Smooth muscle cell (in vitro differentiated cells): Measurements from ENCODE around the gene SLC30A2. TPM values are rescaled to one million over a fixed set of nuclear protein-coding genes. Genes with fewer than 3 reads are reported as not detected.
A peak's percentile ranks its signal among the peaks of the same experiment; 100 is the strongest.

Source experiments
- DNase-seq: peaks from one replicate; lab custom pipeline; 2025; ENCODE audit not compliant: unreplicated experiment; lab: John Stamatoyannopoulos, UW
- H2AFZ ChIP-seq: fragments of 200-600 bp; sonication (generic); 2 replicates; pipeline ENCODE4 v1.6.0; 2016; ENCODE audit warnings: antibody characterized with exemption, low read depth, mild to moderate bottlenecking
- H3F3A ChIP-seq: fragments of 200-600 bp; sonication (generic); 2 replicates; pipeline ENCODE4 v1.6.0; 2017; ENCODE audit warnings: antibody characterized with exemption, low read depth
- H3K27ac ChIP-seq: fragments of 200-600 bp; sonication (generic); 2 replicates; pipeline ENCODE4 v1.5.1; 2016; ENCODE audit warnings: low read depth, mild to moderate bottlenecking
- H3K27me3 ChIP-seq: fragments of 200-600 bp; sonication (generic); 2 replicates; pipeline ENCODE4 v1.6.1; 2016; ENCODE audit warnings: low read depth, mild to moderate bottlenecking
- H3K36me3 ChIP-seq: fragments of 200-600 bp; sonication (generic); 2 replicates; pipeline ENCODE4 v1.5.1; 2016; ENCODE audit warnings: low read depth
- H3K4me1 ChIP-seq: fragments of 200-600 bp; sonication (generic); 2 replicates; pipeline ENCODE4 v1.5.1; 2016; ENCODE audit warnings: low read depth
- H3K4me2 ChIP-seq: fragments of 200-600 bp; sonication (generic); 2 replicates; pipeline ENCODE4 v1.6.0; 2016; ENCODE audit warnings: mild to moderate bottlenecking
- H3K4me3 ChIP-seq: fragments of 200-600 bp; sonication (generic); 2 replicates; pipeline ENCODE4 v1.5.1; 2016; ENCODE audit warnings: mild to moderate bottlenecking
- H3K79me2 ChIP-seq: fragments of 200-600 bp; sonication (generic); 2 replicates; pipeline ENCODE4 v1.6.0; 2016; ENCODE audit warnings: low read depth, mild to moderate bottlenecking
- H3K9ac ChIP-seq: fragments of 200-600 bp; sonication (generic); 2 replicates; pipeline ENCODE4 v1.6.0; 2016; ENCODE audit warnings: low read depth
- H3K9me3 ChIP-seq: fragments of 200-600 bp; sonication (generic); replicated peaks from 2 replicates; pipeline ENCODE4 v1.5.1; 2016; ENCODE audit warnings: low read depth
- H4K20me1 ChIP-seq: fragments of 200-600 bp; sonication (generic); 2 replicates; pipeline ENCODE4 v1.6.0; 2016; ENCODE audit warnings: low read depth
- WGBS: methylation state at CpG from one replicate; pipeline ENCODE4 v1.1.7; 2016; ENCODE audit warnings: low lambda C conversion rate; 5-methylcytosine and 5-hydroxymethylcytosine counted together
- polyA plus RNA-seq: library from polyadenylated mRNA; unstranded; fragments of >200 nt; fragmentation: Nextera tagmentation; extraction: Ambion mirVana; gene quantifications from 2 replicates; pipeline ENCODE4 v1.2.1, GENCODE V29; 2016
- total RNA-seq: library from RNA; depleted of rRNA; stranded (reverse); fragments of >200 nt; gene quantifications from 2 replicates; pipeline ENCODE4 v1.2.3, GENCODE V29; 2014
- TF ChIP-seq, protein P1 (sequence below): fragments of 200-600 bp; sonication (generic); IDR thresholded peaks from 2 replicates; pipeline ENCODE4 v1.5.1; 2017; ENCODE audit warnings: borderline replicate concordance, mild to moderate bottlenecking, antibody characterized with exemption; ENCODE audit not compliant: insufficient read depth, poor library complexity, severe bottlenecking

SLC30A2 gene
- total and polyA plus RNA-seq, 2 experiments from 2014 or later = 0.27 to 0.53 TPM

DNA sequence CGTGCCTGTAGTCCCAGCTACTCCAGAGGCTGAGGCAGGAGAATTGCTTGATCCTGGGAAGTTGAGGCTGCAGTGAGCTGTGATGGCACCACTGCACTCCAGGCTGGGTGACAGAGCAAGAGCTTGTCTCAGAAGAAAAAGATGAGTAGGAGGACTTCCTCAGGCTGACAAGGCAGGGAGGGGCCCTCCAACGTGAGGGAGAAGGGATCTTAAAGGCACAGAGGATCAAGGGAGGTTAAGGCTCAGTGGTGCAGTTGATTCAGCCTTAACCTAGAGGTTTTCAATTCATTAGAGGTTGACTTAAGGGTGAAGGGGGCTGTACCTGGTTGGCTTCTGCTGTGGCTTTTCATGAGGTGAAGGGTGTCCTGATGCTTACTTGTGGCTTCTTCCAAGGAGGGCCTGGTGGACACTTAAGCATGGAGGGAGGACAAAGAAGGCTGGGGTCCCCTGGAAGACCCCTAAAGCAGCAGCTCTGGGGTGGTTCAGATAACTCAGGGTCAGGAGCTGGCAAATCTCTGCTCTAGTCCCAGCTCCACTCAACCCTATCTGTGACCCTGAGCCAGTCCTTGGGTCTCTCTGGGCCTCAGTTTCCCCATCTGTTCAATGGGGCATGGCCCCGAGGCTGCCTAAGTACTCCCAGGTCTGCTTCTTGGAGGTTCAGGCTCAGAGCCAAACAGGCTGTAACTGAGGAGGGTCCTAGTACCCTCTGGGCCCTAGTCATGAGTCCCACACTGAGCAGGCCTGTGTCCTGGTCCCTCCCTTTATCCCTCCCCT is 18.0 kb downstream of the SLC30A2 start:
- TF ChIP-seq, protein P1, sequence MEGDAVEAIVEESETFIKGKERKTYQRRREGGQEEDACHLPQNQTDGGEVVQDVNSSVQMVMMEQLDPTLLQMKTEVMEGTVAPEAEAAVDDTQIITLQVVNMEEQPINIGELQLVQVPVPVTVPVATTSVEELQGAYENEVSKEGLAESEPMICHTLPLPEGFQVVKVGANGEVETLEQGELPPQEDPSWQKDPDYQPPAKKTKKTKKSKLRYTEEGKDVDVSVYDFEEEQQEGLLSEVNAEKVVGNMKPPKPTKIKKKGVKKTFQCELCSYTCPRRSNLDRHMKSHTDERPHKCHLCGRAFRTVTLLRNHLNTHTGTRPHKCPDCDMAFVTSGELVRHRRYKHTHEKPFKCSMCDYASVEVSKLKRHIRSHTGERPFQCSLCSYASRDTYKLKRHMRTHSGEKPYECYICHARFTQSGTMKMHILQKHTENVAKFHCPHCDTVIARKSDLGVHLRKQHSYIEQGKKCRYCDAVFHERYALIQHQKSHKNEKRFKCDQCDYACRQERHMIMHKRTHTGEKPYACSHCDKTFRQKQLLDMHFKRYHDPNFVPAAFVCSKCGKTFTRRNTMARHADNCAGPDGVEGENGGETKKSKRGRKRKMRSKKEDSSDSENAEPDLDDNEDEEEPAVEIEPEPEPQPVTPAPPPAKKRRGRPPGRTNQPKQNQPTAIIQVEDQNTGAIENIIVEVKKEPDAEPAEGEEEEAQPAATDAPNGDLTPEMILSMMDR = no peak
- DNase-seq = no peak
- Histone ChIP-seq H2AFZ (no peak overlapping the region), H3K4me2 (peak overlapping the region; percentile 17), H4K20me1 (no peaks in the 10 kb centered on the region), H3K9ac (no peak overlapping the region), H3F3A (peaks cover 4% of the 10 kb centered on the region), H3K4me3 (no peak overlapping the region), H3K36me3 (no peaks in the 10 kb centered on the region), H3K4me1 (peaks cover 5% of the 10 kb centered on the region), H3K79me2 (no peaks in the 10 kb centered on the region), H3K27ac (no peak overlapping the region), H3K9me3 (no peaks in the 10 kb centered on the region), H3K27me3 (no peaks in the 10 kb centered on the region)
- 49% methylated on average over 3 of the region's 3 CpGs for WGBS

DNA sequence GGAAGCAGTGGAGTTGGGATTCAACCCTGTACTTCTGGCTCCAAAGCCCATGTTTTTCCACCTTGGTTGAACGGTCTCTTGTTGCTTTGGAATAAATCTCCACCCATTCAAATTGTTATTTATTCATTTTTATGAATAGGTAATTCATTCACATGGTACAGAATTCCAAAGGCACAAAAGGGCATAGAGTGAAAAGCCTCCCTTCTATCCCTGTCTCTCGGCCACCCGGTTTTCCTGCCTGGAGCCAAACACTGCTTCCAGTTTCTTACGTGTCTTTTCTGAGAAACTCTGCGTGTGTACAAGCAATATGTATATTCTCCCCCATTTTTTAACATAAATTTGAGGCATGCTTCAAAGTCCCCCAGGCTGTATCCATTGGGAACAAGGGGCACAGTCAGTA is 20.4 kb downstream of the SLC30A2 start:
- no peak overlapping the region for H3K9ac ChIP-seq
- DNase-seq = no peak
- WGBS = 93% methylated on average over 5 of the region's 5 CpGs
- no peak overlapping the region for H3K27ac ChIP-seq
- H3K4me1 ChIP-seq = peaks cover 21% of the 10 kb centered on the region
- peaks cover 4% of the 10 kb centered on the region for H3K79me2 ChIP-seq
- no peaks in the 10 kb centered on the region for H3K36me3 ChIP-seq
- H3F3A ChIP-seq = peaks cover 8% of the 10 kb centered on the region
- no peaks in the 10 kb centered on the region for H4K20me1 ChIP-seq
- no peak overlapping the region for H3K4me3 ChIP-seq
- TF ChIP-seq, protein P1 = no peak
- no peaks in the 10 kb centered on the region for H3K9me3 ChIP-seq
- peak overlapping the region; percentile 86 for H3K4me2 ChIP-seq
- no peak overlapping the region for H2AFZ ChIP-seq
- no peaks in the 10 kb centered on the region for H3K27me3 ChIP-seq

DNA sequence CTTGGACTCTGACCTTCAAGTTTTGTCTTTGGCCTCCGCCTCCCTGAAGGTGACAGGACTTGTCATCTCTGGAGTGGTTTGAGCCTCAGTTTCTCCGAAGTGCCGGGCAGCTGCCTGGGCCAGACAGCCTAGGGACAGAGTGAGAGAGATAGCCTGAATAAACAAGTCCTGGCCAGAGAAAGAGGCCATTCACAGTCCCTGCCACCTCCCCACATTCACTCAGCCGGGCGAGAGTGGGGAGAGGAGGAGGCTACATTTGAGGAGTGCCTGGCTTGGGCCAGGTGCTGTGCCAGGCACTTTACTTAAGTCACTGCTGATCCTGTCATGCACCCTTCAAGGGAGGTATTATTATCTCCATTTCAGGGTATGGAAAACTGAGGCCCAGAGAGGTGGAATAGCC is 20.9 kb downstream of the SLC30A2 start:
- no peak for DNase-seq
- peak overlapping the region; percentile 86 for H3K4me2 ChIP-seq
- H3K9ac ChIP-seq = no peak overlapping the region
- TF ChIP-seq, protein P1 = no peak
- H3K36me3 ChIP-seq = no peaks in the 10 kb centered on the region
- H3F3A ChIP-seq = peaks cover 8% of the 10 kb centered on the region
- WGBS = 91% methylated on average over 5 of the region's 5 CpGs
- H4K20me1 ChIP-seq = no peaks in the 10 kb centered on the region
- peaks cover 4% of the 10 kb centered on the region for H3K79me2 ChIP-seq
- no peaks in the 10 kb centered on the region for H3K27me3 ChIP-seq
- H3K4me3 ChIP-seq = no peak overlapping the region
- no peak overlapping the region for H2AFZ ChIP-seq
- peaks cover 22% of the 10 kb centered on the region for H3K4me1 ChIP-seq
- H3K9me3 ChIP-seq = no peaks in the 10 kb centered on the region
- no peak overlapping the region for H3K27ac ChIP-seq

DNA sequence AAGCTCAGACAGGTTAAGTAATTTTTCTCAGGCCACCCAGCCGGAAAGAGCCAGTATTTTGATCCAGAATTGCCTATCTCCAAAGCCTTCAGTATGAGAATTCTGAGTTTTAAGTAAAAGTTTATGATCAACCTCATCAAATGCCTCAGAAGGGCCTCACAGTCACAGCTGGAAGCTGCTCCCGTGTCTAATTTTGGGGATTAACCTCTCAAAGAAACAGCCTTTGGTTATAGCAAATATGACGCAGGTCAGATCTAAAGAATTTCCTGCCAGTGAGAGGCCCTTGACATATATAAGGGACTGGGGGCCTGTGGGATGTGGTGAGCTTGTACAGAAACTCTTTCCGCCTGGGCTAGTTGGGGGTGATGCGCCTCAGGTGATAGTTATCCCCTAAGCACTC is 22.1 kb downstream of the SLC30A2 start:
- Histone ChIP-seq H3K4me2 (peak overlapping the region; percentile 86), H3K4me3 (peak overlapping the region; percentile 27), H3K4me1 (peaks cover 25% of the 10 kb centered on the region), H3K27ac (peak overlapping the region; percentile 21), H3K27me3 (no peaks in the 10 kb centered on the region), H2AFZ (no peak overlapping the region), H4K20me1 (no peaks in the 10 kb centered on the region), H3F3A (peaks cover 11% of the 10 kb centered on the region), H3K9ac (no peak overlapping the region), H3K79me2 (peaks cover 4% of the 10 kb centered on the region), H3K36me3 (no peaks in the 10 kb centered on the region), H3K9me3 (no peaks in the 10 kb centered on the region)
- TF ChIP-seq, protein P1 = no peak
- DNase-seq = no peak
- WGBS = 58% methylated on average over 5 of the region's 5 CpGs
